ENCODE data around the gene AFF2. TPM values are rescaled to one million over a fixed set of nuclear protein-coding genes. Genes with fewer than 3 reads are reported as not detected.

AFF2 gene
- total RNA-seq (2021; ENCODE audit: unreplicated experiment) (0.05 TPM), Bru-seq, nascent RNA (percentile 0 among the genes with signal in this experiment), BruChase-seq, experiment 1, labeled RNA remaining after a 6-hour chase (not detected), BruChase-seq, experiment 2, labeled RNA remaining after a 2-hour chase (percentile 0 among the genes with signal in this experiment)
- polyA plus RNA-seq (2012): not detected in 2 replicates
- long read RNA-seq: 0 reads

DNA sequence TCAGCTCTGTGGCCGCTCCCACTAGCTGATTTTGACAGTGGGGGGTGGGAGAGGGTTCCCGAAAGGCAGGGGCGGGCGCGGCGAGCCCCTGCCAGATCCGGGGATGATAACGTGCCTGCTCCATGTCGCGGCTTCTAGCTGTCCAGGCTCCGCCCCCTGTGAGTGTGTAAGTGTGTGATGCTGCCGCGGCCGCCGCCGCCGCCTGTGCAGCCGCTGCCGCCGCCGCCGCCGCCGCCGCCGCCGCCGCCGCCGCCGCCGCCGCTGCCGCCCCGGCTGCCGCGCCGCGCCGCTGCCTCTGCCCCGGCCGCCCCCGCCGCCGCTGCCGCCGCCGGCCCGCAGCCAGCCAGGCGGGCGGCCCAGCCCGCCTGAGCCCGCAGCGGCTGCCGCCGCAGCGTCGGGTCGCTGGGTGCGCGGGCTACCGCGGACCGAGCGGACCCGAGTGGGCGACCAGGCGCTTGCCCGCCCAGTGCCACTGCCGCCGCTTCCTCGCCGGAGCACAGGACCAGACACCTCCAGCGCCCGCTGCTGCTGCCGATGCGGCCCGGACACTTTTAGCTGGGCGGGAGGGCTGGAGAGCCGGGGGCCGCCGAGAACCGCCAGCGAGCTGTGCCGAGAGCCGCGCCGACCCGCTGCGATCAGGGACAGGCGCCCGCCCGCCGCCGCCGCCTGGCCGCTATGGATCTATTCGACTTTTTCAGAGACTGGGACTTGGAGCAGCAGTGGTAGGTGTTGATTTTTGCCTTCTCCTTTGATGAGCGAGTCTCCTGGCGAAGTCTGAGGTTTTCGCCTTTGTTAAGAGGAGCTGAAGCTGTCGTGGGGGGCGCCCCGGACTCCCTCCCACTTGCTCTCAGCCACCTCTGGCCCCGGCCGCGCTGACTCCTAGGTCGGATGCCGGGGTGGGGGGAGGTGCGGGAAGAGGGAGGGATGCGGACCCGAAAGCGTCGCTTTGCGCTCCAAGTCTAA is at the start of gene AFF2:
AFF2 (plus strand) TSS at position 195 of the 963 bp plus-strand sequence; CDS start at position 676, 481 bp downstream.
- Histone ChIP-seq H3K9ac (ENCODE audit: low read length) (no peak within 1 kb of the TSS), H3K27me3 (ENCODE audit: insufficient read depth, low read length) (no peaks in the 10 kb centered on the region), H3K36me3 (ENCODE audit: control insufficient read depth in 1 of 2, insufficient read depth in 2 of 2, low read length in 2 of 2) (no peaks in the 10 kb centered on the region), H3K4me2 (ENCODE audit: low read length) (no peak within 1 kb of the TSS), H3K79me2 (ENCODE audit: insufficient read depth, low read length) (no peaks in the 10 kb centered on the region), H3K9me3 (ENCODE audit: control insufficient read depth in 1 of 2, insufficient read depth in 1 of 2, low read depth in 1 of 2, low read length in 2 of 2) (no peaks in the 10 kb centered on the region), H3K4me3 (replicated peaks in 1 of 2; ENCODE audit: low read depth in 1 of 2, low read length in 2 of 2) (no peak within 1 kb of the TSS), H2AFZ (ENCODE audit: low read depth, low read length, poor library complexity, severe bottlenecking) (no peak within 1 kb of the TSS), H3K27ac (ENCODE audit: low read depth, low read length) (no peak within 1 kb of the TSS), H3K9me2 (ENCODE audit: insufficient read depth) (no peaks in the 10 kb centered on the region), H3K4me1 (ENCODE audit: control insufficient read depth in 1 of 2, insufficient read depth in 2 of 2, low read length in 2 of 2) (no peaks in the 10 kb centered on the region), H4K20me1 (ENCODE audit: insufficient read depth) (no peaks in the 10 kb centered on the region)
- ATAC-seq (no peak), DNase-seq (ENCODE audit: low read depth, low spot score) (no peak)
- ChIA-PET POLR2A (no interaction called here), RAD21 (ENCODE audit: low non-redundant PET in 1 of 2, low total read pairs in 2 of 2, uncharacterized antibody in 2 of 2, unreplicated experiment in 2 of 2) (no interaction called here), CTCF (no interaction called here)
- BruUV-seq (replicated peaks): no TSS peak
- intact Hi-C loops (cut with micrococcal nuclease): no loop called here
- no peak for TF ChIP-seq SP1 (IDR thresholded peaks at IDR 0.05; ENCODE audit: low read depth)
- no peak for TF ChIP-seq SRF (IDR thresholded peaks at IDR 0.05; ENCODE audit: low read depth)
- no peak for TF ChIP-seq POLR2A (IDR thresholded peaks at IDR 0.05; ENCODE audit: borderline replicate concordance, extremely low read depth, insufficient read depth, insufficient read length)
- TF ChIP-seq, protein P1, sequence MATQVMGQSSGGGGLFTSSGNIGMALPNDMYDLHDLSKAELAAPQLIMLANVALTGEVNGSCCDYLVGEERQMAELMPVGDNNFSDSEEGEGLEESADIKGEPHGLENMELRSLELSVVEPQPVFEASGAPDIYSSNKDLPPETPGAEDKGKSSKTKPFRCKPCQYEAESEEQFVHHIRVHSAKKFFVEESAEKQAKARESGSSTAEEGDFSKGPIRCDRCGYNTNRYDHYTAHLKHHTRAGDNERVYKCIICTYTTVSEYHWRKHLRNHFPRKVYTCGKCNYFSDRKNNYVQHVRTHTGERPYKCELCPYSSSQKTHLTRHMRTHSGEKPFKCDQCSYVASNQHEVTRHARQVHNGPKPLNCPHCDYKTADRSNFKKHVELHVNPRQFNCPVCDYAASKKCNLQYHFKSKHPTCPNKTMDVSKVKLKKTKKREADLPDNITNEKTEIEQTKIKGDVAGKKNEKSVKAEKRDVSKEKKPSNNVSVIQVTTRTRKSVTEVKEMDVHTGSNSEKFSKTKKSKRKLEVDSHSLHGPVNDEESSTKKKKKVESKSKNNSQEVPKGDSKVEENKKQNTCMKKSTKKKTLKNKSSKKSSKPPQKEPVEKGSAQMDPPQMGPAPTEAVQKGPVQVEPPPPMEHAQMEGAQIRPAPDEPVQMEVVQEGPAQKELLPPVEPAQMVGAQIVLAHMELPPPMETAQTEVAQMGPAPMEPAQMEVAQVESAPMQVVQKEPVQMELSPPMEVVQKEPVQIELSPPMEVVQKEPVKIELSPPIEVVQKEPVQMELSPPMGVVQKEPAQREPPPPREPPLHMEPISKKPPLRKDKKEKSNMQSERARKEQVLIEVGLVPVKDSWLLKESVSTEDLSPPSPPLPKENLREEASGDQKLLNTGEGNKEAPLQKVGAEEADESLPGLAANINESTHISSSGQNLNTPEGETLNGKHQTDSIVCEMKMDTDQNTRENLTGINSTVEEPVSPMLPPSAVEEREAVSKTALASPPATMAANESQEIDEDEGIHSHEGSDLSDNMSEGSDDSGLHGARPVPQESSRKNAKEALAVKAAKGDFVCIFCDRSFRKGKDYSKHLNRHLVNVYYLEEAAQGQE (IDR thresholded peaks at IDR 0.05; ENCODE audit: low read depth): no peak
- no peak for TF ChIP-seq CBX3 (IDR thresholded peaks at IDR 0.05; ENCODE audit: low read depth)
- TF ChIP-seq EGR1 (IDR thresholded peaks at IDR 0.05; ENCODE audit: low read depth): no peak
- TF ChIP-seq EZH2 (IDR thresholded peaks at IDR 0.05): no peak
- TF ChIP-seq CEBPB (IDR thresholded peaks at IDR 0.05; ENCODE audit: low read depth): no peak
- no peak for TF ChIP-seq JUND (IDR thresholded peaks at IDR 0.05)
- no peak for TF ChIP-seq ZFX (IDR thresholded peaks at IDR 0.05)
- TF ChIP-seq EZH2phosphoT487 (IDR thresholded peaks at IDR 0.05; ENCODE audit: borderline replicate concordance): no peak
- TF ChIP-seq POLR2AphosphoS5 (IDR thresholded peaks at IDR 0.05; ENCODE audit: low read depth, low read length): no peak
- TF ChIP-seq, protein P2, sequence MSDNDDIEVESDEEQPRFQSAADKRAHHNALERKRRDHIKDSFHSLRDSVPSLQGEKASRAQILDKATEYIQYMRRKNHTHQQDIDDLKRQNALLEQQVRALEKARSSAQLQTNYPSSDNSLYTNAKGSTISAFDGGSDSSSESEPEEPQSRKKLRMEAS (IDR thresholded peaks at IDR 0.05): no peak
- no peak for TF ChIP-seq TCF7L2 (IDR thresholded peaks at IDR 0.05; ENCODE audit: borderline replicate concordance, extremely low read depth, insufficient read depth, insufficient read length)
- no peak for TF ChIP-seq CTCF (IDR thresholded peaks at IDR 0.05 in 2 of 3, conservative IDR thresholded peaks at IDR 0.05 in 1 of 3; ENCODE audit: borderline replicate concordance in 1 of 3, insufficient read depth in 1 of 3, low read depth in 2 of 3, low read length in 2 of 3)

Data from HCT116 (cell line).